SK-N-SH treated with all-trans-retinoic acid at 6 μM for 48 hours (cell line): Measurements from ENCODE around the gene UTP20.

Source experiments
- ATAC-seq: fragments of 200-7000 bp; cut with Tn5 transposase; 3 replicates; pipeline ENCODE4 v1.9.1; 2020; ENCODE audit warnings: mild to moderate bottlenecking, moderate library complexity
- ARNTL ChIP-seq: fragments of 450-650 bp; formaldehyde crosslinking; IDR thresholded peaks from 2 replicates; pipeline ENCODE4 v1.5.0; 2020; ENCODE audit warnings: low read depth, mild to moderate bottlenecking, moderate library complexity, borderline replicate concordance
- BACH2 ChIP-seq: fragments of 250-450 bp; sonication (Bioruptor Pico); IDR thresholded peaks from 2 replicates; pipeline ENCODE4 v1.9.0; 2021; ENCODE audit warnings: mild to moderate bottlenecking, borderline replicate concordance
- CSDC2 ChIP-seq: fragments of 250-450 bp; sonication (Bioruptor Pico); IDR thresholded peaks from 2 replicates; pipeline ENCODE4 v1.5.0; 2020; ENCODE audit warnings: mild to moderate bottlenecking, moderate library complexity
- ESRRG ChIP-seq: fragments of 250-450 bp; sonication (Bioruptor Pico); IDR thresholded peaks from 2 replicates; pipeline ENCODE4 v1.6.1; 2021; ENCODE audit warnings: mild to moderate bottlenecking
- GLIS3 ChIP-seq: fragments of 250-450 bp; sonication (Bioruptor Pico); IDR thresholded peaks from 2 replicates; pipeline ENCODE4 v1.5.0; 2020; ENCODE audit warnings: mild to moderate bottlenecking, moderate library complexity
- ISL1 ChIP-seq: fragments of 250-450 bp; sonication (Bioruptor Pico); IDR thresholded peaks from 2 replicates; pipeline ENCODE4 v2.1.2; 2022; ENCODE audit warnings: mild to moderate bottlenecking, moderate library complexity
- PPARA ChIP-seq: fragments of 250-450 bp; sonication (Bioruptor Pico); IDR thresholded peaks from 2 replicates; pipeline ENCODE4 v1.5.0; 2020; ENCODE audit warnings: mild to moderate bottlenecking, borderline replicate concordance
- RARB ChIP-seq: fragments of 250-450 bp; sonication (Bioruptor Pico); IDR thresholded peaks from 2 replicates; pipeline ENCODE4 v1.8.0; 2021; ENCODE audit warnings: mild to moderate bottlenecking, moderate library complexity
- SNAI2 ChIP-seq: fragments of 250-450 bp; sonication (Bioruptor Pico); IDR thresholded peaks from 2 replicates; pipeline ENCODE4 v1.5.0; 2020; ENCODE audit warnings: mild to moderate bottlenecking, moderate library complexity
- TOX ChIP-seq: fragments of 250-450 bp; sonication (Bioruptor Pico); IDR thresholded peaks from 2 replicates; pipeline ENCODE4 v1.8.0; 2021; ENCODE audit warnings: mild to moderate bottlenecking, moderate library complexity, borderline replicate concordance
- ZFP3 ChIP-seq: fragments of 250-450 bp; sonication (Bioruptor Pico); IDR thresholded peaks from 2 replicates; pipeline ENCODE4 v1.5.0; 2020; ENCODE audit warnings: mild to moderate bottlenecking, moderate library complexity
- ZNF565 ChIP-seq: fragments of 450-650 bp; formaldehyde crosslinking; conservative IDR thresholded peaks from 2 replicates; pipeline ENCODE4 v1.5.0; 2020; ENCODE audit warnings: low read depth, mild to moderate bottlenecking, moderate library complexity
- ZNF70 ChIP-seq: fragments of 450-650 bp; formaldehyde crosslinking; IDR thresholded peaks from 2 replicates; pipeline ENCODE4 v1.5.0; 2020; ENCODE audit warnings: mild to moderate bottlenecking, moderate library complexity
- ZNF8 ChIP-seq: fragments of 450-650 bp; formaldehyde crosslinking; IDR thresholded peaks from 2 replicates; pipeline ENCODE4 v1.5.0; 2020; ENCODE audit warnings: mild to moderate bottlenecking, moderate library complexity
- TF ChIP-seq, protein P1 (sequence below): fragments of 250-450 bp; sonication (Bioruptor Pico); IDR thresholded peaks from 2 replicates; pipeline ENCODE4 v1.8.0; 2020; ENCODE audit warnings: mild to moderate bottlenecking, moderate library complexity, borderline replicate concordance
- TF ChIP-seq, protein P2 (sequence below): fragments of 250-450 bp; sonication (Bioruptor Pico); IDR thresholded peaks from 2 replicates; pipeline ENCODE4 v1.5.0; 2020; ENCODE audit warnings: mild to moderate bottlenecking, moderate library complexity
- TF ChIP-seq, protein P3 (sequence below): fragments of 250-450 bp; sonication (Bioruptor Pico); IDR thresholded peaks from 2 replicates; pipeline ENCODE4 v1.8.0; 2021; ENCODE audit warnings: low read depth, mild to moderate bottlenecking, moderate library complexity, borderline replicate concordance
- TF ChIP-seq, protein P4 (sequence below): fragments of 250-450 bp; sonication (Bioruptor Pico); IDR thresholded peaks from 2 replicates; pipeline ENCODE4 v1.5.1; 2020; ENCODE audit warnings: low read depth, mild to moderate bottlenecking, moderate library complexity
- TF ChIP-seq, protein P5 (sequence below): fragments of 250-450 bp; sonication (Bioruptor Pico); IDR thresholded peaks from 2 replicates; pipeline ENCODE4 v1.5.1; 2021; ENCODE audit warnings: mild to moderate bottlenecking, moderate library complexity

UTP20 gene

DNA sequence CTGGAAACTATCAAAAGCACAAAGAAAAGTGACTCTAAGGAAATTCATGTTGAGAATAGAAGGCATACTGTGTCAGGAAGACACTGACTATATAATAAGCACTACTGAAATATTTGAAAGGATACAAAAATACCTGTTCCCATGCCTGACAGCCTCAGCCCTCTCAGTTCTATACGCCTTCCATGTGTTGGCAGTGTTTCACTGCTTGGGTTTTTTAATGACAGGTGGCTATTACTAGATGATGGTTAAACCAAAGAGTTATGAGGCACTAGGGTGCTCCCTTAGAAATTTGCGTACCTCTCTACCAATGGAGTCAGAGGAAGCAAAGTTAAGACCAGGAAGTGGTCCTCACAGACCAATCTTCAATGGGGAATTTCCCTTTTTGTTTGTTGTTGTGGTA lies 44.2 kb upstream of the UTP20 start:
- TF ChIP-seq RARB (CRISPR knock-in tag) (no peak), TOX (CRISPR knock-in tag) (no peak), BACH2 (no peak), ISL1 (no peak), ZNF8 (CRISPR knock-in tag) (no peak)
- TF ChIP-seq, protein P1, sequence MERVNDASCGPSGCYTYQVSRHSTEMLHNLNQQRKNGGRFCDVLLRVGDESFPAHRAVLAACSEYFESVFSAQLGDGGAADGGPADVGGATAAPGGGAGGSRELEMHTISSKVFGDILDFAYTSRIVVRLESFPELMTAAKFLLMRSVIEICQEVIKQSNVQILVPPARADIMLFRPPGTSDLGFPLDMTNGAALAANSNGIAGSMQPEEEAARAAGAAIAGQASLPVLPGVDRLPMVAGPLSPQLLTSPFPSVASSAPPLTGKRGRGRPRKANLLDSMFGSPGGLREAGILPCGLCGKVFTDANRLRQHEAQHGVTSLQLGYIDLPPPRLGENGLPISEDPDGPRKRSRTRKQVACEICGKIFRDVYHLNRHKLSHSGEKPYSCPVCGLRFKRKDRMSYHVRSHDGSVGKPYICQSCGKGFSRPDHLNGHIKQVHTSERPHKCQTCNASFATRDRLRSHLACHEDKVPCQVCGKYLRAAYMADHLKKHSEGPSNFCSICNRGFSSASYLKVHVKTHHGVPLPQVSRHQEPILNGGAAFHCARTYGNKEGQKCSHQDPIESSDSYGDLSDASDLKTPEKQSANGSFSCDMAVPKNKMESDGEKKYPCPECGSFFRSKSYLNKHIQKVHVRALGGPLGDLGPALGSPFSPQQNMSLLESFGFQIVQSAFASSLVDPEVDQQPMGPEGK: no peak
- TF ChIP-seq, protein P2, sequence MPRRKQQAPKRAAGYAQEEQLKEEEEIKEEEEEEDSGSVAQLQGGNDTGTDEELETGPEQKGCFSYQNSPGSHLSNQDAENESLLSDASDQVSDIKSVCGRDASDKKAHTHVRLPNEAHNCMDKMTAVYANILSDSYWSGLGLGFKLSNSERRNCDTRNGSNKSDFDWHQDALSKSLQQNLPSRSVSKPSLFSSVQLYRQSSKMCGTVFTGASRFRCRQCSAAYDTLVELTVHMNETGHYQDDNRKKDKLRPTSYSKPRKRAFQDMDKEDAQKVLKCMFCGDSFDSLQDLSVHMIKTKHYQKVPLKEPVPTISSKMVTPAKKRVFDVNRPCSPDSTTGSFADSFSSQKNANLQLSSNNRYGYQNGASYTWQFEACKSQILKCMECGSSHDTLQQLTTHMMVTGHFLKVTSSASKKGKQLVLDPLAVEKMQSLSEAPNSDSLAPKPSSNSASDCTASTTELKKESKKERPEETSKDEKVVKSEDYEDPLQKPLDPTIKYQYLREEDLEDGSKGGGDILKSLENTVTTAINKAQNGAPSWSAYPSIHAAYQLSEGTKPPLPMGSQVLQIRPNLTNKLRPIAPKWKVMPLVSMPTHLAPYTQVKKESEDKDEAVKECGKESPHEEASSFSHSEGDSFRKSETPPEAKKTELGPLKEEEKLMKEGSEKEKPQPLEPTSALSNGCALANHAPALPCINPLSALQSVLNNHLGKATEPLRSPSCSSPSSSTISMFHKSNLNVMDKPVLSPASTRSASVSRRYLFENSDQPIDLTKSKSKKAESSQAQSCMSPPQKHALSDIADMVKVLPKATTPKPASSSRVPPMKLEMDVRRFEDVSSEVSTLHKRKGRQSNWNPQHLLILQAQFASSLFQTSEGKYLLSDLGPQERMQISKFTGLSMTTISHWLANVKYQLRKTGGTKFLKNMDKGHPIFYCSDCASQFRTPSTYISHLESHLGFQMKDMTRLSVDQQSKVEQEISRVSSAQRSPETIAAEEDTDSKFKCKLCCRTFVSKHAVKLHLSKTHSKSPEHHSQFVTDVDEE: no peak
- TF ChIP-seq, protein P3, sequence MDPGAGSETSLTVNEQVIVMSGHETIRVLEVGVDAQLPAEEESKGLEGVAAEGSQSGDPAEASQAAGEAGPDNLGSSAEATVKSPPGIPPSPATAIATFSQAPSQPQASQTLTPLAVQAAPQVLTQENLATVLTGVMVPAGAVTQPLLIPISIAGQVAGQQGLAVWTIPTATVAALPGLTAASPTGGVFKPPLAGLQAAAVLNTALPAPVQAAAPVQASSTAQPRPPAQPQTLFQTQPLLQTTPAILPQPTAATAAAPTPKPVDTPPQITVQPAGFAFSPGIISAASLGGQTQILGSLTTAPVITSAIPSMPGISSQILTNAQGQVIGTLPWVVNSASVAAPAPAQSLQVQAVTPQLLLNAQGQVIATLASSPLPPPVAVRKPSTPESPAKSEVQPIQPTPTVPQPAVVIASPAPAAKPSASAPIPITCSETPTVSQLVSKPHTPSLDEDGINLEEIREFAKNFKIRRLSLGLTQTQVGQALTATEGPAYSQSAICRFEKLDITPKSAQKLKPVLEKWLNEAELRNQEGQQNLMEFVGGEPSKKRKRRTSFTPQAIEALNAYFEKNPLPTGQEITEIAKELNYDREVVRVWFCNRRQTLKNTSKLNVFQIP (CRISPR knock-in tag): no peak
- TF ChIP-seq, protein P4, sequence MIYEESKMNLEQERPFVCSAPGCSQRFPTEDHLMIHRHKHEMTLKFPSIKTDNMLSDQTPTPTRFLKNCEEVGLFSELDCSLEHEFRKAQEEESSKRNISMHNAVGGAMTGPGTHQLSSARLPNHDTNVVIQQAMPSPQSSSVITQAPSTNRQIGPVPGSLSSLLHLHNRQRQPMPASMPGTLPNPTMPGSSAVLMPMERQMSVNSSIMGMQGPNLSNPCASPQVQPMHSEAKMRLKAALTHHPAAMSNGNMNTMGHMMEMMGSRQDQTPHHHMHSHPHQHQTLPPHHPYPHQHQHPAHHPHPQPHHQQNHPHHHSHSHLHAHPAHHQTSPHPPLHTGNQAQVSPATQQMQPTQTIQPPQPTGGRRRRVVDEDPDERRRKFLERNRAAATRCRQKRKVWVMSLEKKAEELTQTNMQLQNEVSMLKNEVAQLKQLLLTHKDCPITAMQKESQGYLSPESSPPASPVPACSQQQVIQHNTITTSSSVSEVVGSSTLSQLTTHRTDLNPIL (CRISPR knock-in tag): no peak
- TF ChIP-seq, all 23 proteins: peak for 0

DNA sequence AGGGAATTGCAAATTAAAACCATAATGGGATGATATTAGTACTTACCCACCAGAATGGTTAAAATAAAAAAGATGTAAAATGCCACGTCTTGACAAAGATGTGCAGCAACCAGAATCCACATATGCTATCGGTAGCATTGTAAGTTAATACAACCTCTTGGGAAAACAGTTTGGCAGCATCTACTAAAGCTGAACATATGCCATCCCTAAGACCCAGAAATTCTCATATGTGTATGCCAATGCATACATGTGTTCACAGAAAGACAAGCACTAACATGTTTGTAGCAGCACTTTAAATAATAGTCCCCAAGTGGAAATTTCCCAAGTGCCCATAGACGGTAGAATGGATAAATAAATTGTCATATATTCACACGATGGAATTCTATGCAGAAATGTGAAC lies 41.6 kb upstream of the UTP20 start:
- TF ChIP-seq, protein P2: no peak
- TF ChIP-seq ARNTL (CRISPR knock-in tag) (no peak), SNAI2 (CRISPR knock-in tag) (no peak), ZNF565 (CRISPR knock-in tag) (no peak), RARB (CRISPR knock-in tag) (no peak), ZNF70 (no peak), ZNF8 (CRISPR knock-in tag) (no peak), BACH2 (no peak), TOX (CRISPR knock-in tag) (no peak), ESRRG (CRISPR knock-in tag) (no peak), PPARA (CRISPR knock-in tag) (no peak), GLIS3 (CRISPR knock-in tag) (no peak), ZFP3 (CRISPR knock-in tag) (no peak), CSDC2 (CRISPR knock-in tag) (no peak)
- TF ChIP-seq, protein P5, sequence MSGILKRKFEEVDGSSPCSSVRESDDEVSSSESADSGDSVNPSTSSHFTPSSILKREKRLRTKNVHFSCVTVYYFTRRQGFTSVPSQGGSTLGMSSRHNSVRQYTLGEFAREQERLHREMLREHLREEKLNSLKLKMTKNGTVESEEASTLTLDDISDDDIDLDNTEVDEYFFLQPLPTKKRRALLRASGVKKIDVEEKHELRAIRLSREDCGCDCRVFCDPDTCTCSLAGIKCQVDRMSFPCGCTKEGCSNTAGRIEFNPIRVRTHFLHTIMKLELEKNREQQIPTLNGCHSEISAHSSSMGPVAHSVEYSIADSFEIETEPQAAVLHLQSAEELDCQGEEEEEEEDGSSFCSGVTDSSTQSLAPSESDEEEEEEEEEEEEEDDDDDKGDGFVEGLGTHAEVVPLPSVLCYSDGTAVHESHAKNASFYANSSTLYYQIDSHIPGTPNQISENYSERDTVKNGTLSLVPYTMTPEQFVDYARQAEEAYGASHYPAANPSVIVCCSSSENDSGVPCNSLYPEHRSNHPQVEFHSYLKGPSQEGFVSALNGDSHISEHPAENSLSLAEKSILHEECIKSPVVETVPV: no peak
- TF ChIP-seq, protein P4 (CRISPR knock-in tag): no peak
- TF ChIP-seq, protein P1: no peak
- ATAC-seq: no peak

More for the DNA sequence above, 44.2 kb upstream of the UTP20 start:
- ATAC-seq: no peak
